Body of pancreas (tissue), 4 donors: ENCODE data around the gene GGT6.

ENCODE experiments used
- POLR2A ChIP-seq, 3 donors: fragments of 450-650 bp; IDR thresholded peaks; one replicate each; pipeline ENCODE4 v1.6.1; 2016; ENCODE audit warnings: antibody characterized with exemption in 3 of 3, mild to moderate bottlenecking in 2 of 3
- TF ChIP-seq, protein P1 (sequence below), 7 experiments: fragments of 450-650 bp in 4 of 7; fragments of 200-600 bp in 3 of 7; sonication (generic) in 3 of 7; IDR thresholded peaks; one replicate each; pipeline ENCODE4 v1.5.1; 2016 to 2019; ENCODE audit warnings: antibody characterized with exemption in 7 of 7

DNA sequence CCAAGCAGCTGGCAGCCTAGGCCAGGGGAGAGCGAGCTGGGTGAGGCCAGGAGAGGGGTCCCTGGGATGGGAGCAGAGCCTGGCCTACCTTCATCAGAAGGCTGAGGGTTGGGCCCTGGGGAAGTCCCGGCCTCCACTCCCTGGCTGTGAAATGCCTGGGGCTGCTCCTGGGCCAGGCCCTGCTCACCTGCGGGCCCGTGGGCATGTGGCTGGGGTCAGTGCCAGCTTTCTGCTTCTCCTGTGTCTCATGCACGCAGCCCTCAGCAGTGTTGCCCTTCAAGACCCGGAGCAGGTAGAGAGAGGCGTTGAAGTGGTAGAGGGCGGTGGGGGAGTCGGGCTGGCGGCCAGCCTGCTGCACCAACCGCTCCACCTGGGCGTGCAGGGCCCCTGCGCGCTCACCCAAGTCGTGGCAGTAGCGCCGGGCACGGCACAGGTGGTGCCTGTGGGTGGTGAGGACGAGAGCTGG is 17.6 kb downstream of the GGT6 start:
- TF ChIP-seq, protein P1, sequence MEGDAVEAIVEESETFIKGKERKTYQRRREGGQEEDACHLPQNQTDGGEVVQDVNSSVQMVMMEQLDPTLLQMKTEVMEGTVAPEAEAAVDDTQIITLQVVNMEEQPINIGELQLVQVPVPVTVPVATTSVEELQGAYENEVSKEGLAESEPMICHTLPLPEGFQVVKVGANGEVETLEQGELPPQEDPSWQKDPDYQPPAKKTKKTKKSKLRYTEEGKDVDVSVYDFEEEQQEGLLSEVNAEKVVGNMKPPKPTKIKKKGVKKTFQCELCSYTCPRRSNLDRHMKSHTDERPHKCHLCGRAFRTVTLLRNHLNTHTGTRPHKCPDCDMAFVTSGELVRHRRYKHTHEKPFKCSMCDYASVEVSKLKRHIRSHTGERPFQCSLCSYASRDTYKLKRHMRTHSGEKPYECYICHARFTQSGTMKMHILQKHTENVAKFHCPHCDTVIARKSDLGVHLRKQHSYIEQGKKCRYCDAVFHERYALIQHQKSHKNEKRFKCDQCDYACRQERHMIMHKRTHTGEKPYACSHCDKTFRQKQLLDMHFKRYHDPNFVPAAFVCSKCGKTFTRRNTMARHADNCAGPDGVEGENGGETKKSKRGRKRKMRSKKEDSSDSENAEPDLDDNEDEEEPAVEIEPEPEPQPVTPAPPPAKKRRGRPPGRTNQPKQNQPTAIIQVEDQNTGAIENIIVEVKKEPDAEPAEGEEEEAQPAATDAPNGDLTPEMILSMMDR (IDR thresholded peaks at IDR 0.05), result no peak
- no peak for TF ChIP-seq POLR2A (IDR thresholded peaks at IDR 0.05)
